ENCODE results near the gene TNS3.

TNS3 gene

DNA sequence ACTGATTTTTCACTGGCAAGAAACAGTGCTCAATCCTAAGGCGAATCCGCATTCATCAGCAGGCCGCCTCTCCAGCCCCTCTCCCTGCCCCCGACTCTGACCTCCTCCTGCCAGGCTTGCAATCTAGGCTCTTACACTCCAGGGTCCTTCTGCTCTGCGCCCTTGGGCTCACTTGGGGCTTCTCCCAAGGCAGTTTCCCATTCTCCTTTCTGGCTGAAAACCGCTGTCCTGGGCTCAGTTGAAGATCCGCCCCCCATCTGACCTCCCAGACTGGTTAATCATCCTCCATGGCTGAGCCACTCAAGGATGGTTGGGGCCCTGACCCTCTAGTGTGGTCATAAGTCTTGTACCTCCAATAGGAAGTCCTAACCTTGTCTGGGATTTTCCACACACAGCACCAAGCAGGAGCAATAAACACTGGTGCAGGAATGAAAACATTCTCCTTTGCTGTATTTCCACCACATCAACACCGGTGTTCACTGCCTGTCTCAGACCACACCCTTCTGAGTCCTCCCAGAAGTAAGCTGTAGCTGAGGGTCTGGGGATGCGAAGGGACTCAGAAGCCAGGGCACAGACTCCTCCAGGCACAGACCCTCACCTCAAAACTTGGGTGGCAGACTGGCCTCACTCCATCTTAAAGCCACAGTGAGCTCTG, 42.4 kb downstream of the TNS3 start:
- no peak for DNase-seq

- DNase-seq, result no peak
Observed at GRCh38 chr7:47538846-47539311, 43.0 kb downstream of the TNS3 start.

- no peak for DNase-seq
Observed at GRCh38 chr7:47537716-47538675, 43.9 kb downstream of the TNS3 start.

DNA sequence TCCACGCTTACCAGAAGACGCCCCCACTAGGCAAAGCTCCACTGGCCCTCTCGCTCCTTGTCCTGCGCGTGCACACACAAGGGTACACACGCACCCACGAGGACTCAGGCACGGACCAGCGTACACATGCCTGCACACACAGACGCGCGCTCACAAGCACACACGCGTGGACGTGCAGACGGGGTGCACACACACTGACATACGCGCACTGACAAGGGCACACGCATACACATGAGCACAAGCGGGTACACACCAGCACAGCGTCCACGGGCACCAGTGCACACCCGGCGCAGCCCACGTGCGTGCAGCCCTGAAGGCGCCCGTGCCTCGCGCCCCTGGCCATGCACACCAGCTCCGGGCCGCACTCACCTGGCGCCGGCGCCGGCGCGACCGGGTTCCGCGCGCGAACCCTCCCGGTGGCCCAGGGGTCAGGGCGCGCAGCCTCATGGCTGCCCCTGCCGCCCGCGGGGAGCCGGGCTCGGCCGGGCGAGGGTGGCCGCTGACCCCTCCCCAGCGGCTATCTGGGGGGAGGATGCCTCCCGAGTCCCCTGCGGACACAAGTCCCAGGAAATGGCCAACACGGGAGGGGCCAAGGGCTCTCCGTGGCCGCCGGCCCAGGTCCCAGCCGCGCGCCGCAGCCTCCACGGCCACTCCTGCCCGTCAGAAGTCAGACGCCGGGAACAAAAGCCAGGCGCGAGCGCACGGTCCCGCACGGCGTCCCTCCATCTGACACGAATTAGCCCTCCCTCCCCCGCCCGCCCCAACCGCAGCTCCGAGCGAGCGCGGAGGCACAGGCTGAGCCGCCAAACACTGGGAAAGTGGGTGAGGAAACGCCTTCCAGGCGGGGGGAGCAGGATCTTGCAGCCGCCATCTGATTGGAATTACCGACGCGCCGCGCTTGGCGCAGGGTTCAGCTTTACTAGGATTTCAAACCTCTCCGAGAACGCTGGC, 45.0 kb downstream of the TNS3 start:
- no peak for DNase-seq

DNA sequence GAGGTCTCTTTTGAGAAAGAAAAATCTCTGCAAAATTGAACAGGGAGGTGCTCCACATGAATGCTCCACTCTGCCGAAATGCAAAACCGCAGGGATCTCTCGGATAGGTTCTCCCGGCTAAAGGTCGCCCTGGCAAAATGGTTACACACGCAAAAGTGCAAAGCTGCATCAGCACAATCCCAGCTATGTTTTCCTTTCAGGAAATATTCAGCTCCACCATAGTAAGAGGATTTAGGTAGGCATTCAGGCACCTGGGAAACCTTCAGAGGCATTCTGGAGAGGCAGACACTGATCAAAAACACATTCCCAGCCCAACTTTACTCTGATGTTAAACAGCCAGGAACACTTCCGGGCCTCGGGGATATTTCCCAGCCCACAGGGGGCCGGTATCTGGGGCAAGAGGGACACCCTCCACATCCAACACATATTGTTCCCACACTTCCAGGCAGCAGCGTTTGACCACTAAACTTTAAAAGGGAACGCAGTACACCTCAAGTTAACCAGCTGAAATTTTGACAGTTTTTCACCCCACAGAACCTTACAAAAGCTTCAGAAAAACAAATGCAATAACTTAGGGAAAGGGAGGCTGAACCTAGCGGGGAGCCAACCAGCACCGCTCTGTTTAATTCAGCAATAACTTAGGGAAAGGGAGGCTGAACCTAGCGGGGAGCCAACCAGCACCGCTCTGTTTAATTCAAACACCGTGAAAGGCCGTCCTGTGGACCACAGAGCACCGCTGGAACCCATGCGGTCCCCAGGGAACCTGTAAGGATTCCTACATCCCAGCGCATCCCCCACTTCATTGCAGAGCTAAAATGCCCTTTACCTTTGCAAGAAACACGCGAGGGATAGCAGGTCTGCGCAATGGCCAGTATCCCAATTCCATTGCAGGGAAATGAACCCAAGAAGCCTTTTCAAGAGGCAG, 45.9 kb downstream of the TNS3 start:
- DNase-seq, result no peak

DNA sequence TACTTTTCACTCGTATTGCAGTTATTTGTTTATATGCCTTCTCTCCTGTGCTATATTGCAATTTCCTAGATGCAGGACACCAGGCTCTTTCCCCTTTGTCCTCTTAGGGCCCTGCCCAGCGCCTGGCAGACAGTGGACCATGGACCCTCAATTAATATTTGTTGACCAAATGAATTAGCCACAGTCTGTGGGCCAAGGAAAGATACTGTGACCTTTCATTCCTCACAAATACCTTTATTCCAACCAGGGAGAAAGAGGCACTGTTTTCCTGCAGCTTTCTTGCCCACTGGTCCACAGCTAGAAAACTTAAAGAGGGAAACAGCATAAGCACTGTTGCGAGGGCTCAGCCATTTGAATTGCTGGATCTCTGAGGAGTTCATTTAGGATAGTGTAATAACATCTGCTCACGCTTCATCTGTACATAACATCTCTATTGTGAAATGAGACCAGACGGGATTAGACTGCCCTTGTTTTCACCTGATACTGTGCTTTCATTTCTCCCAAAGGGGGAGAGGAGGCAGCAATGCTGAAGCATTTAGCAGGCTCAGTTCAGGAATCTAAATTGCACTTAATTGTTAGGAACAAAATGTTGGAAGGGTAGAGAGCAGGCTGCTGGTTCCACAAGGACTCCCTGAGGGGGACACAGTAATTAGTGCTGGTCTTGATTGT, 46.7 kb downstream of the TNS3 start:
- no peak for DNase-seq

- no peak for DNase-seq
Observed at GRCh38 chr7:47534322-47535034, 47.4 kb downstream of the TNS3 start.

DNA sequence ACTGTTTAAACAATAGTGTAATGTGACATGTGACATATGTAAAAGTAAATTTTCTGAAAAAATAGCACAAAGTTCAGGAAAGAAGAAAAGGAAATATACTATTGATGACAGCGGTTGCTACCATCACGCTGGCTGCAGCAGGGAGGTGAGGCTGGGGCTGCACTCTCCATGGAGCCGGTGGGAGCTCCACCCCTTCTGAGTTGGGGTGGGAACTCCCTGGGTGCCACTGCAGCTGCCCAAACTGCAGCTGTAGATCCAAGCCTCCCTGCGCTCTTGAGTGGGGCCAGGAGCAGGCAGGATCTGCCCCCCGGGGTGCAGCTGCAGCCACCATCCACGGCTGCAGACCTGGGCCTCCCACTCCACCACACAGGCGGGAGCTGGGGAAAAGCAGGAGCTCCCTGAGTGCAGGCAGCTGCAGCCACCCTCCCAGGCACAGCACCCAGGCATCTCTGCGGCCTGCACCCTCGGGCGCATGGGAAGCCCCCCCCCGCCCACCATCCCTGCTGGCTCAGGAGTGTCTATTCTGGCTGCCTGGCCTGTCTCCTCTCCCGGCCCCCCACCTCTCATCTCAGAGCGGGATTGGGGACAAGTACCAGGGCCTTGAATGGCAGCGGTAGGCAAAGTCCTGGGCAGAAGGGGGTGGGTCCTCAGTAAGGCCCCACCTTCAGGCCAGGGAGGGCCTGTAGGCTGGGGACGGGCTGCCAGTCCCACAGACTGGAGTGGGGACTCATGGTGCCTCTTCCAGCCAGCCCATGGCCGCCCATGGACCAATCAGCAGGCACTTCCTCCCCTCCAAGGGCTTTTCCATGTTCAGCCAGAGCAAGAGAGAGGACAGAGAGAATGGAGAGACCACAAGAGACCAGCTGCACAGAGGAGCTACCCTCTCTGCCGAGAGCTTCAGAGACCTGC, 50.1 kb downstream of the TNS3 start:
- no peak for DNase-seq

- DNase-seq, result no peak
Observed at GRCh38 chr7:47529826-47530555, 51.9 kb downstream of the TNS3 start.

DNA sequence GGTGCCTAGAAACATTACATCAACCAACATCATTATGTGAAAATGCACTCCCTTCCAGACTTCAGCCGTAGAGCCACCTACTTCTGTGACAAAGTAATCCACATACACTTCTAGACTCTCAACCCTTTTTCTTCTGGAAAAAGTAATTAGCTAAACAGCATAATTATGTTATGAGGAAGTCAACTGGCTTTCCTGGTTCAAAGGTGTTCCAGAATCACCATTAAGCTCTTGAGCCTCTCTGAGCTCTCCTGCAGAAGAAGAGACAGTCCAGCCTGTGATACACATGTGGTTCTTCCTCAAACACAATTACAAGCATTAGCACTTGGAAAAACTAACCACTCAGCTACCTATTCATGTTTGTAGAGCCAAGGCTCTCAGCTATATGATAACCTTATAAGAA, 52.5 kb downstream of the TNS3 start:
- DNase-seq, result no peak

- no peak for DNase-seq
Observed at GRCh38 chr7:47528471-47528870, 53.4 kb downstream of the TNS3 start.

DNA sequence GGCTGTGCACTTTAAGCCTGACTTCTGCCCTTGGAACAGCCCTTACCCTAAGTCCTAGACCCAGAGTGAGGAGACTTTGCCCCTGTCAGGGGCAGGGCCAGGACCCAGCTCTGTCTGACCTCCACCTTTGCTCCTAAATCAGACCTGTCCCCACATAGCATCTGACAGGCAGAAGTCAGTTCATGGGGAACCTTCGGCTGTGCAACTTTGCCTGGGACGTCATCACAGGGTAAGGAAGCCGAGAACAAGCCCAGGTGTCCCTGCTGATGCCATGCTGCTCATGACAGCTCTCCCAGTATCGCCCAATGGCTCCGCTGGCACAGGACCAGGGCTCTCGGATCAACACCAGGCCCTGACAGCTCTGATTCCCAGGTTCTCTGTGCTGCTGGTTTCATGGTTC, 55.4 kb downstream of the TNS3 start:
- no peak for DNase-seq

DNA sequence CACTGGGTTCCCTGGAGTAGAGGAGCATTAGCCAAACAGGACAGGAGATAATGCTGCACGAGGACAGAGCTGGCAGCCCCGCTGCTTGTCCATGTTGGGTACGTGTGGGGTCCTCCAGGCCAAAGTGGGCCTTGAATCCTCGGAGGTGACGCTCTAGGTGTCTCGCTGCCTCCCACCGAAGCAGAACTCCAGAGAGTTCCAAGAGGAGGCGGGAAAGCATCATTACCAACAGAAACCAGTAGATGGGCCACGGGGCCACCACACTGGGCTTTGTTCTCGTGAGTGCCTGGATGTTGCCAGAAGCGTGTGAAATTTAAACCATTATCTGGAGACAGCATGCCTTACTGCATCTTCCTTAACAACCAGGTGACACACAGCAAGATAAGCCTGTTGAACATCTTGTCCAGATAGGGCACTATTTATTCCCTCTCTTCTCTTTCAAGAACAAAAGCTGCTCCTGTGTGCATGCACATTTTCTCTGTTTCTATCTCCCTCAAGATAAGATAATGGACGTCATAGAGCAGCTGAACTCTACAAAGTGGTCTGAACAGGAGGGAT, 56.8 kb downstream of the TNS3 start:
- DNase-seq, result no peak

- DNase-seq, result no peak
Observed at GRCh38 chr7:47523401-47523800, 58.5 kb downstream of the TNS3 start.

- DNase-seq, result no peak
Observed at GRCh38 chr7:47521816-47522561, 59.9 kb downstream of the TNS3 start.

- no peak for DNase-seq
Observed at GRCh38 chr7:47521011-47521795, 60.7 kb downstream of the TNS3 start.

GRCh38 chr7:47520406-47520805, 61.5 kb downstream of the TNS3 start:
- no peak for DNase-seq

All from DMS153 (cell line).